Smooth muscle cell (in vitro differentiated cells): ENCODE data around the gene LMNA. TPM values are rescaled to one million over a fixed set of nuclear protein-coding genes. Genes with fewer than 3 reads are reported as not detected.
A peak's percentile ranks its signal among the peaks of the same experiment; 100 is the strongest.

Experiments used
- DNase-seq: peaks from one replicate; lab custom pipeline; 2025; ENCODE audit not compliant: unreplicated experiment; lab: John Stamatoyannopoulos, UW
- H2AFZ ChIP-seq: fragments of 200-600 bp; sonication (generic); 2 replicates; pipeline ENCODE4 v1.6.0; 2016; ENCODE audit warnings: antibody characterized with exemption, low read depth, mild to moderate bottlenecking
- H3F3A ChIP-seq: fragments of 200-600 bp; sonication (generic); 2 replicates; pipeline ENCODE4 v1.6.0; 2017; ENCODE audit warnings: antibody characterized with exemption, low read depth
- H3K27ac ChIP-seq: fragments of 200-600 bp; sonication (generic); 2 replicates; pipeline ENCODE4 v1.5.1; 2016; ENCODE audit warnings: low read depth, mild to moderate bottlenecking
- H3K27me3 ChIP-seq: fragments of 200-600 bp; sonication (generic); 2 replicates; pipeline ENCODE4 v1.6.1; 2016; ENCODE audit warnings: low read depth, mild to moderate bottlenecking
- H3K36me3 ChIP-seq: fragments of 200-600 bp; sonication (generic); 2 replicates; pipeline ENCODE4 v1.5.1; 2016; ENCODE audit warnings: low read depth
- H3K4me1 ChIP-seq: fragments of 200-600 bp; sonication (generic); 2 replicates; pipeline ENCODE4 v1.5.1; 2016; ENCODE audit warnings: low read depth
- H3K4me2 ChIP-seq: fragments of 200-600 bp; sonication (generic); 2 replicates; pipeline ENCODE4 v1.6.0; 2016; ENCODE audit warnings: mild to moderate bottlenecking
- H3K4me3 ChIP-seq: fragments of 200-600 bp; sonication (generic); 2 replicates; pipeline ENCODE4 v1.5.1; 2016; ENCODE audit warnings: mild to moderate bottlenecking
- H3K79me2 ChIP-seq: fragments of 200-600 bp; sonication (generic); 2 replicates; pipeline ENCODE4 v1.6.0; 2016; ENCODE audit warnings: low read depth, mild to moderate bottlenecking
- H3K9ac ChIP-seq: fragments of 200-600 bp; sonication (generic); 2 replicates; pipeline ENCODE4 v1.6.0; 2016; ENCODE audit warnings: low read depth
- H3K9me3 ChIP-seq: fragments of 200-600 bp; sonication (generic); replicated peaks from 2 replicates; pipeline ENCODE4 v1.5.1; 2016; ENCODE audit warnings: low read depth
- H4K20me1 ChIP-seq: fragments of 200-600 bp; sonication (generic); 2 replicates; pipeline ENCODE4 v1.6.0; 2016; ENCODE audit warnings: low read depth
- WGBS: methylation state at CpG from one replicate; pipeline ENCODE4 v1.1.7; 2016; ENCODE audit warnings: low lambda C conversion rate; 5-methylcytosine and 5-hydroxymethylcytosine counted together
- polyA plus RNA-seq: library from polyadenylated mRNA; unstranded; fragments of >200 nt; fragmentation: Nextera tagmentation; extraction: Ambion mirVana; gene quantifications from 2 replicates; pipeline ENCODE4 v1.2.1, GENCODE V29; 2016
- total RNA-seq: library from RNA; depleted of rRNA; stranded (reverse); fragments of >200 nt; gene quantifications from 2 replicates; pipeline ENCODE4 v1.2.3, GENCODE V29; 2014
- TF ChIP-seq, protein P1 (sequence below): fragments of 200-600 bp; sonication (generic); IDR thresholded peaks from 2 replicates; pipeline ENCODE4 v1.5.1; 2017; ENCODE audit warnings: borderline replicate concordance, mild to moderate bottlenecking, antibody characterized with exemption; ENCODE audit not compliant: insufficient read depth, poor library complexity, severe bottlenecking

Gene LMNA
- total and polyA plus RNA-seq, 2 experiments from 2014 or later: 256 to 626 TPM

- no peaks in the 10 kb centered on the region for H3K4me1 ChIP-seq
- WGBS: 9% methylated on average over 16 of the region's 22 CpGs
- peak overlapping the region; percentile 32 for H3K27ac ChIP-seq
These were observed 46.2 kb downstream of the LMNA start for GRCh38 chr1:156160743-156161171.

GRCh38 chr1:156162430-156163037 lies 48.0 kb downstream of the LMNA start:
- H3K9me3 ChIP-seq: no peaks in the 10 kb centered on the region
- no peaks in the 10 kb centered on the region for H3K4me1 ChIP-seq
- DNase-seq: no peak
- H2AFZ ChIP-seq: no peak overlapping the region
- H3K27ac ChIP-seq: no peak overlapping the region
- no peaks in the 10 kb centered on the region for H4K20me1 ChIP-seq
- H3K79me2 ChIP-seq: no peaks in the 10 kb centered on the region
- 91% methylated on average over 5 of the region's 5 CpGs for WGBS
- H3K9ac ChIP-seq: no peak overlapping the region
- H3K27me3 ChIP-seq: no peaks in the 10 kb centered on the region
- H3F3A ChIP-seq: no peaks in the 10 kb centered on the region
- no peak overlapping the region for H3K4me2 ChIP-seq
- H3K4me3 ChIP-seq: no peak overlapping the region
- no peaks in the 10 kb centered on the region for H3K36me3 ChIP-seq
- TF ChIP-seq, protein P1, sequence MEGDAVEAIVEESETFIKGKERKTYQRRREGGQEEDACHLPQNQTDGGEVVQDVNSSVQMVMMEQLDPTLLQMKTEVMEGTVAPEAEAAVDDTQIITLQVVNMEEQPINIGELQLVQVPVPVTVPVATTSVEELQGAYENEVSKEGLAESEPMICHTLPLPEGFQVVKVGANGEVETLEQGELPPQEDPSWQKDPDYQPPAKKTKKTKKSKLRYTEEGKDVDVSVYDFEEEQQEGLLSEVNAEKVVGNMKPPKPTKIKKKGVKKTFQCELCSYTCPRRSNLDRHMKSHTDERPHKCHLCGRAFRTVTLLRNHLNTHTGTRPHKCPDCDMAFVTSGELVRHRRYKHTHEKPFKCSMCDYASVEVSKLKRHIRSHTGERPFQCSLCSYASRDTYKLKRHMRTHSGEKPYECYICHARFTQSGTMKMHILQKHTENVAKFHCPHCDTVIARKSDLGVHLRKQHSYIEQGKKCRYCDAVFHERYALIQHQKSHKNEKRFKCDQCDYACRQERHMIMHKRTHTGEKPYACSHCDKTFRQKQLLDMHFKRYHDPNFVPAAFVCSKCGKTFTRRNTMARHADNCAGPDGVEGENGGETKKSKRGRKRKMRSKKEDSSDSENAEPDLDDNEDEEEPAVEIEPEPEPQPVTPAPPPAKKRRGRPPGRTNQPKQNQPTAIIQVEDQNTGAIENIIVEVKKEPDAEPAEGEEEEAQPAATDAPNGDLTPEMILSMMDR: no peak

More at GRCh38 chr1:156160743-156161171, 46.2 kb downstream of the LMNA start:
- no peaks in the 10 kb centered on the region for H4K20me1 ChIP-seq
- no peak overlapping the region for H3K9ac ChIP-seq
- H3K4me2 ChIP-seq: peak overlapping the region; percentile 79
- H3F3A ChIP-seq: no peaks in the 10 kb centered on the region
- no peaks in the 10 kb centered on the region for H3K79me2 ChIP-seq
- DNase-seq: peak; percentile 78
- TF ChIP-seq, protein P1: no peak
- H2AFZ ChIP-seq: peak overlapping the region; percentile 15
- H3K27me3 ChIP-seq: no peaks in the 10 kb centered on the region
- H3K9me3 ChIP-seq: no peaks in the 10 kb centered on the region
- H3K36me3 ChIP-seq: no peaks in the 10 kb centered on the region
- peak overlapping the region; percentile 46 for H3K4me3 ChIP-seq

- Histone ChIP-seq H3K9ac (no peak overlapping the region), H3K9me3 (no peaks in the 10 kb centered on the region), H3K4me2 (no peak overlapping the region), H3K36me3 (no peaks in the 10 kb centered on the region), H3K79me2 (no peaks in the 10 kb centered on the region), H2AFZ (no peak overlapping the region), H3K27me3 (no peaks in the 10 kb centered on the region), H3F3A (no peaks in the 10 kb centered on the region), H3K27ac (no peak overlapping the region), H3K4me3 (no peak overlapping the region), H4K20me1 (no peaks in the 10 kb centered on the region), H3K4me1 (no peaks in the 10 kb centered on the region)
- TF ChIP-seq, protein P1: no peak
- 94% methylated on average over 1 of the region's 1 CpG for WGBS
- DNase-seq: no peak
These were observed 49.2 kb downstream of the LMNA start for GRCh38 chr1:156163712-156164111.
